Measurements from ENCODE around the gene TMEM217. TPM values are rescaled to one million over a fixed set of nuclear protein-coding genes. Genes with fewer than 3 reads are reported as not detected.

TMEM217 gene
- total RNA-seq, 2 experiments from 2014 or later: 2.5 TPM

DNA sequence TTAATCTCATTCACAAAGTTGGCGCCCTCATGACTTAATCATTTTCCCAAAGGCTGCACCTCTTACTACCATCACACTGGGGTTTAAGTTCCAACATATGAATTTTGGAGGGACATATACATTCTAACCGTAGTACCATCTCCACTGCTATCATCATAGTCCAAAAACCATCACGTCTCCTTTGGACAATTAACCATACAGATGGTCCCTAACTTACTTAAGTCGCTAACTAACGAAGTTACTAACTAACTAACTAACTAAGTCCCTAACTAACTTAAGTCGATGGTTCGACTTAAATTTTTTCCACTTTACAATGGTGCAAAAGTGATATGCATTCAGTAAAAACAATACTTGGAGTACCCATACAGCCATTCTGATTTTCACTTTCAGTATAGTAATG, 24.4 kb downstream of the TMEM217 start:
- ChIA-PET CTCF (no interaction called here), POLR2A (no interaction called here)
- DNase-seq (no peak), ATAC-seq (no peak)
- H3K4me1 Mint-ChIP-seq: peaks cover 19% of the 10 kb centered on the region
- intact Hi-C loops (cut with DNase I, micrococcal nuclease): no loop called here
- no peak overlapping the region for H3K4me3 Mint-ChIP-seq
- H3K36me3 Mint-ChIP-seq (ENCODE audit: low read depth): no peaks in the 10 kb centered on the region
- peaks cover 6% of the 10 kb centered on the region for H3K27me3 Mint-ChIP-seq
- no peaks in the 10 kb centered on the region for H3K9me3 Mint-ChIP-seq (ENCODE audit: low read depth)
- no peak overlapping the region for H3K27ac Mint-ChIP-seq

DNA sequence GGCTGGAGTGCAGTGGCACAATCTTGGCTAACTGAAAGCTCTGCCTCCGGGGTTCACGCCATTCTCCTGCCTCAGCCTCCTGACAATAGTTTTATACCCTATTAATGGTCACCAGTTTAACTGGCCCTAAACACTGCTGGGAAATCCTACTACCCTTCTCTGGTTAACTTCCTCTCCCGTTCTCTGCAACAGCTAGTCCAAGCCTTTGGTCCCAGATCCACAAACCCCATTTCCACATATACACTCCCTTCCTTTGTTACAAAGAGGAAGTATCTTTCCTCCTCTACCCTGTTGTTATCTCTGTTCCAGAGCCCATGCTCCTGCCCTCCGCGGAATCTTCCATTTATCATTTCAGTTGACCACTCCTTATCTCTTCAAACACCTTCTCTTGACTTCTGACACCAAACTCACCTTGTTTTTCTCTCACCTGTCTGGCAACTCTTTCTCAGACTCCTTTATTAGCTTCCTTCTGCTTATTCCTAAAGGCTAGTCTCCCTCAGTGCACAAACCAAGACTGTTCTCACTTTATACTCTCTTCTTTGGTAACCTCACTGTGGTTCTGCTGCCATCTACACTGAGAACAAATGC, 25.4 kb downstream of the TMEM217 start:
- DNase-seq (no peak), ATAC-seq (no peak)
- no peak overlapping the region for H3K4me3 Mint-ChIP-seq
- ChIA-PET POLR2A (no interaction called here), CTCF (no interaction called here)
- intact Hi-C loops (cut with DNase I, micrococcal nuclease): no loop called here
- H3K9me3 Mint-ChIP-seq (ENCODE audit: low read depth): no peaks in the 10 kb centered on the region
- no peak overlapping the region for H3K27ac Mint-ChIP-seq
- H3K4me1 Mint-ChIP-seq: peaks cover 14% of the 10 kb centered on the region
- H3K36me3 Mint-ChIP-seq (ENCODE audit: low read depth): no peaks in the 10 kb centered on the region
- H3K27me3 Mint-ChIP-seq: peaks cover 6% of the 10 kb centered on the region

GRCh38 chr6:37230104-37230503, 27.8 kb downstream of the TMEM217 start:
- Mint-ChIP-seq H3K27me3 (peaks cover 6% of the 10 kb centered on the region), H3K27ac (no peak overlapping the region), H3K4me3 (no peak overlapping the region), H3K9me3 (ENCODE audit: low read depth) (no peaks in the 10 kb centered on the region), H3K36me3 (ENCODE audit: low read depth) (no peaks in the 10 kb centered on the region), H3K4me1 (peaks cover 7% of the 10 kb centered on the region)
- ChIA-PET POLR2A (no interaction called here), CTCF (no interaction called here)
- DNase-seq (no peak), ATAC-seq (no peak)
- intact Hi-C loops (cut with DNase I, micrococcal nuclease): no loop called here

DNA sequence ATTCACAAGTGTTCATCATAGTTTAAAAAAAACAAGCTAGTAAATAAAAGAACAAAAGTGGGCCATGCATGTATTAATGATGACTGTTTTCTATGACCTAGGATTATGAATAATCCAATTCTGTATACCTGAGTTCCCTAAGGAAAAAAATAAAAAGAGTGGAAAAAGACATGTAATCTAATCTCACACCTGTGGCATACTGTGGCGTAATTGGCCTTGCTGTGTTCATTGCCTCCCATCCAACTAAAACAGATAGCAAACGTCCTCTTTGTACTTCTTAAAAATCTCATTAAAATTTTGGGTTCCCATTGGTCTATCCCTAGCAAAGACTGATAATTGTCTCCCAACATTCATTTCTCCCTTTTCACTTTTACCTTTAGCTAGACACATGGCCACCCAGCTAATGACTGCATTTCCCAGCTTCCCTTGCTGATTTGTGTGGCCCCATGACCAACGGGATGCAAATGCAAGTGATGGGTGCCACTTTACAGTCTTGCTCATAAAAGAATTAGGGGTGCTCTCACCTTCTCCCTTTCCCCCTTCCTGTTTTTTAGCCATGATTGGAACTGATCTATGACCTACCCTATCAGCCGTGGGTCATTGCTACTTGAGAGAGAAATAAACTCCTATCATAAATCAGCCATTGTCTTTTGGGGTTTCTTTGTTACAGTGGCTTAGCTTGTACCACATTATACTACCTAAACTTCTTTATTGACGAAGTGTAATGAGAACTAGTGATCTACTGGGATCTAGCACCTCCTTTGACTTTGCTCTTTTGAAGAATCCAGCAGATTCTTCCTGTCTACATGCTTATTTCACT, 32.4 kb downstream of the TMEM217 start:
- POLR2A ChIA-PET: no interaction called here
- Mint-ChIP-seq H3K27ac (no peak overlapping the region), H3K27me3 (no peaks in the 10 kb centered on the region)

DNA sequence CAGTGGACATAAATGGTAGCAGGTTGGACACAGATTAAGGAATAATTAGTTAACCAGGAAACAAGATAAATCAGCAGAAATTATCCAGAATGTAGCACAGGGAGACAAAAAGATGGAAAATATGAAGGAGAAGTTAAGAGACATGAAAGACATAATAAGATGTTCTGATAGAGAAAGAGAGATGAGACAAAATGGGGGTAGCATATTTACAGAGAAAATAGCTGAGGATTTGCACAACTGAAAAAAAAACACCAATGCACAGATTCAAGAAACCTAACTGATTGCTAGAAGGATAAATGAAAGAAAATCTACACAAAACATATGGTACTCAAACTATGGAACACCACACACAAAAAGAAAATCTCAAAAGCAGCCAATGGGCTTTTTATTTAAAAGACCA, 35.0 kb downstream of the TMEM217 start:
- intact Hi-C loops (cut with DNase I, micrococcal nuclease): loop anchor here (1.0 to 5.0 kb wide), 3 partner anchors 17 to 34 kb away; partner anchors contain the start of genes TBC1D22B (in 2 of the 2) and TMEM217 (in 1 of the 2)
- H3K9me3 Mint-ChIP-seq (ENCODE audit: low read depth): no peaks in the 10 kb centered on the region

More for the DNA sequence above, 32.4 kb downstream of the TMEM217 start:
- intact Hi-C loops (cut with DNase I, micrococcal nuclease): loop anchor here in 1 of 2 experiments (5.0 kb wide), 1 partner anchor 192 kb away; no protein-coding TSS in a partner anchor
- ATAC-seq: no peak
- no peaks in the 10 kb centered on the region for H3K36me3 Mint-ChIP-seq (ENCODE audit: low read depth)
- H3K4me1 Mint-ChIP-seq: peaks cover 22% of the 10 kb centered on the region
- no peak for DNase-seq
- H3K9me3 Mint-ChIP-seq (ENCODE audit: low read depth): no peaks in the 10 kb centered on the region
- no peak overlapping the region for H3K4me3 Mint-ChIP-seq
- CTCF ChIA-PET: interaction anchor here (0.6 to 4.2 kb wide), 4 partner anchors 16 to 202 kb away, joined by 3 to 24 read pairs (median 4); no protein-coding TSS in a partner anchor

DNA sequence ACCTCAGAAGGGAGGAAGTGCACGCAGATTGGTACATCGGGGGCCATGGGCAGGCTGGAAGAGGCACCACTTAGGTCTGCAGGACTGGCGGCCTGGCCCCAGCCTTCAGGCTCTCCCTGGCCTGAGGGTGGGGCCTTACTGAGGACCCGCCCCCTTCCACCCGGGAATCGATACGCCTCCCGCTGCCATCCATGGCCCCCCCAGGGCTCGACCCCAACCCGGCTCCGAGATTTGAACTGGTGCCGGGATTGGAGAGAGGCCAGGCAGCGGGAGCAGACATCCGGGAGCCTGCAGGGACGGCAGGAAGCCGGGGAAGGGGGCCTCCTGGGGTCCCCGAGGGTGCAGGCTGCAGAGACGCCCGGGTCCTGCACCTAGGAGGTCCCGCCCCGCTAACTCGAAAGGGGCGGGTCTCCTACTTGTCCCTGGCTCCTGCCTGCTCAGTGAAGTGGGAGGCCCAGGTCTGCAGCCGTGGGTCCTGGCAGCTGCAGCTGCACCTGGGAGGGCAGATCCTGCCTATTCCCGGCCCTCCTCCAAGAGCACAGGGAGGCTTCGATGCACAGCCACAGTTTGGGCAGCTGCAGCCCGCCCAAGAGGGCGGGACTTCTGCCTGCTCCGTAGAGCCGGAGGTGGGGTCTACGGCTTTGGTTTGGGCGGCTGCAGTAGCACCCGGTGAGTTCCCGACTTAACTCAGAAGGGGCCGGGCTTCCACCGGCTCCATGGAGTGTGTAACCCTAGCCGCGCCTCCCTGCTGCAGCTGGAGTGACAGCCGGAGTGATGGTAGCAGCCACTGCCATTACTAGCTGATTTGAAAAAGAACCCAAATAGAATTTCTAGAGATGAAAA, 35.6 kb downstream of the TMEM217 start:
- ATAC-seq (peak; percentile 99), DNase-seq (peak; percentile 89)
- H3K4me3 Mint-ChIP-seq: peak overlapping the region; percentile 67
- CTCF ChIA-PET: interaction anchor here (0.6 to 2.2 kb wide), 10 partner anchors 9 to 464 kb away, joined by 3 to 10 read pairs (median 4); no protein-coding TSS in a partner anchor
- no peaks in the 10 kb centered on the region for H3K27me3 Mint-ChIP-seq
- peak overlapping the region; percentile 63 for H3K27ac Mint-ChIP-seq
- H3K4me1 Mint-ChIP-seq: peaks cover 15% of the 10 kb centered on the region
- H3K9me3 Mint-ChIP-seq (ENCODE audit: low read depth): no peaks in the 10 kb centered on the region
- POLR2A ChIA-PET: interaction anchor here (0.6 kb wide), 1 partner anchor 750 kb away, joined by 8 read pairs; no protein-coding TSS in a partner anchor
- H3K36me3 Mint-ChIP-seq (ENCODE audit: low read depth): no peaks in the 10 kb centered on the region
- intact Hi-C loops (cut with DNase I, micrococcal nuclease): loop anchor here (1.0 to 5.0 kb wide), 3 partner anchors 18 to 35 kb away; partner anchors contain the start of genes TBC1D22B (in 2 of the 2) and TMEM217 (in 1 of the 2)

More for the DNA sequence above, 35.0 kb downstream of the TMEM217 start:
- ChIA-PET POLR2A (interaction anchor here (0.6 kb wide), 1 partner anchor 750 kb away, joined by 8 read pairs; no protein-coding TSS in a partner anchor), CTCF (interaction anchor here (0.6 to 4.2 kb wide), 8 partner anchors 8 to 465 kb away, joined by 3 to 24 read pairs (median 4); no protein-coding TSS in a partner anchor)
- ATAC-seq (no peak), DNase-seq (no peak)
- H3K4me3 Mint-ChIP-seq: peak overlapping the region; percentile 67
- H3K27me3 Mint-ChIP-seq: no peaks in the 10 kb centered on the region
- peaks cover 15% of the 10 kb centered on the region for H3K4me1 Mint-ChIP-seq
- H3K27ac Mint-ChIP-seq: peak overlapping the region; percentile 63
- H3K36me3 Mint-ChIP-seq (ENCODE audit: low read depth): no peaks in the 10 kb centered on the region

- DNase-seq (no peak), ATAC-seq (no peak)
- Mint-ChIP-seq H3K27ac (peak overlapping the region; percentile 58), H3K27me3 (no peaks in the 10 kb centered on the region), H3K9me3 (ENCODE audit: low read depth) (no peaks in the 10 kb centered on the region), H3K4me1 (peaks cover 15% of the 10 kb centered on the region), H3K36me3 (ENCODE audit: low read depth) (no peaks in the 10 kb centered on the region), H3K4me3 (peak overlapping the region; percentile 67)
- ChIA-PET POLR2A (interaction anchor here (0.6 kb wide), 1 partner anchor 40 kb away, joined by 12 read pairs; no protein-coding TSS in a partner anchor), CTCF (interaction anchor here (0.5 to 2.2 kb wide), 6 partner anchors 9 to 204 kb away, joined by 3 to 10 read pairs (median 4); no protein-coding TSS in a partner anchor)
- intact Hi-C loops (cut with DNase I, micrococcal nuclease): loop anchor here (1.0 to 5.0 kb wide), 3 partner anchors 19 to 36 kb away; partner anchors contain the start of genes TBC1D22B (in 2 of the 2) and TMEM217 (in 1 of the 2)
These were observed 36.3 kb downstream of the TMEM217 start for GRCh38 chr6:37221585-37222124.

GRCh38 chr6:37218511-37218910, 39.4 kb downstream of the TMEM217 start:
- H3K36me3 Mint-ChIP-seq (ENCODE audit: low read depth): no peaks in the 10 kb centered on the region
- no peak for ATAC-seq
- no peak overlapping the region for H3K27ac Mint-ChIP-seq
- no peaks in the 10 kb centered on the region for H3K27me3 Mint-ChIP-seq
- H3K4me1 Mint-ChIP-seq: peaks cover 15% of the 10 kb centered on the region
- DNase-seq: no peak
- H3K9me3 Mint-ChIP-seq (ENCODE audit: low read depth): no peaks in the 10 kb centered on the region
- CTCF ChIA-PET: no interaction called here
- POLR2A ChIA-PET: no interaction called here
- intact Hi-C loops (cut with DNase I, micrococcal nuclease): no loop called here
- H3K4me3 Mint-ChIP-seq: no peak overlapping the region

GRCh38 chr6:37218061-37218460, 39.9 kb downstream of the TMEM217 start:
- Mint-ChIP-seq H3K4me1 (peaks cover 15% of the 10 kb centered on the region), H3K27me3 (no peaks in the 10 kb centered on the region), H3K36me3 (ENCODE audit: low read depth) (no peaks in the 10 kb centered on the region), H3K27ac (no peak overlapping the region), H3K9me3 (ENCODE audit: low read depth) (no peaks in the 10 kb centered on the region), H3K4me3 (no peak overlapping the region)
- DNase-seq (no peak), ATAC-seq (no peak)
- CTCF ChIA-PET: interaction anchor here (21.8 kb wide), 1 partner anchor 193 kb away, joined by 586 read pairs; no protein-coding TSS in a partner anchor
- intact Hi-C loops (cut with DNase I, micrococcal nuclease): no loop called here
- POLR2A ChIA-PET: no interaction called here

DNA sequence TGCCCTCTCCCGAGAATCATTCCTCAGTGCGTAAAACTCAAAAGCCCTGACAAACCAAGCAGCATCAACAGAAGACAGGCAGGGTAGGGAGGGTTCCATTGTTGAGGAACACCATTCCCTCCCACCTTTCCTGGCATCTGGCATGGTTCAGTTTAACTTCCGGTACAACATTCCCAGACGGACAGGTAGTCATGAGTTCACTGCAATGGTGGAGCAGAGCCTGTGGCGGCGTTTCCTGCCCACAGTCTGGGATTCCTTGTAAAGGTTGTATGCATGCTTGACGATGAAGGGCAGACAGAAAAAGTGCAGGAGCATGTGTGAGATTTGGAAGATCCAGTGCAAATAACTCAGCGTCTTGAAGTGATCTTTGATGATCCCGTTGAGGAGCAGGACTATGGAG, 45.7 kb downstream of the TMEM217 start:
- H3K27me3 Mint-ChIP-seq: no peaks in the 10 kb centered on the region
- DNase-seq (no peak), ATAC-seq (no peak)
- H3K9me3 Mint-ChIP-seq (ENCODE audit: low read depth): no peaks in the 10 kb centered on the region
- no peak overlapping the region for H3K27ac Mint-ChIP-seq
- H3K4me1 Mint-ChIP-seq: peaks cover 31% of the 10 kb centered on the region
- H3K4me3 Mint-ChIP-seq: no peak overlapping the region
- POLR2A ChIA-PET: no interaction called here
- H3K36me3 Mint-ChIP-seq (ENCODE audit: low read depth): no peaks in the 10 kb centered on the region
- CTCF ChIA-PET: interaction anchor here (0.7 to 21.8 kb wide), 5 partner anchors 9 to 187 kb away, joined by 4 to 586 read pairs (median 5); partner anchors contain the start of gene PIM1
- intact Hi-C loops (cut with DNase I, micrococcal nuclease): no loop called here
